NCI-H748 (cell line): ENCODE measurements around the gene CYYR1.

Experiments
- DNase-seq: peaks from one replicate; lab custom pipeline; 2025; ENCODE audit not compliant: unreplicated experiment; lab: John Stamatoyannopoulos, UW

The CYYR1 gene

GRCh38 chr21:26441149-26441548 lies 131.9 kb downstream of the CYYR1 start:
- DNase-seq: no peak

DNA sequence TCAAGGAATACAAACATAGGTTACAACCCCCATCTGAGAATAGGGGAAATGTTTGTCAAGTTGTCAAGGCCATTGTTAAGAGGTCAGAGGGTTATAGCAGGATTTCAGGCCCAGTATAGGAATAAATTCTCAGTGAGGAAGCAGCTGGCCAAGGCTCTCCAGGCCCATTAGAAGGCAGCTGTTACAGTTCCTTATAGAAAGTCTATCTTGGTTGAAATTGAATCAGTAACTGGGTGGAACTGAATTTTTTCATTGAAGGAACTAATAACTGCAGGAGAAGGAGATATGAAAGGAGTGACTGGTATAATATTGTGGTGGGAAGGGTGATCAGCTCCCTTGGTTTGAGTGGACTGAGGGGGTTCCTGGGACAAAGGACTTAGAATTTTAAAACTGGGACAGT lies 134.1 kb downstream of the CYYR1 start:
- no peak for DNase-seq

DNA sequence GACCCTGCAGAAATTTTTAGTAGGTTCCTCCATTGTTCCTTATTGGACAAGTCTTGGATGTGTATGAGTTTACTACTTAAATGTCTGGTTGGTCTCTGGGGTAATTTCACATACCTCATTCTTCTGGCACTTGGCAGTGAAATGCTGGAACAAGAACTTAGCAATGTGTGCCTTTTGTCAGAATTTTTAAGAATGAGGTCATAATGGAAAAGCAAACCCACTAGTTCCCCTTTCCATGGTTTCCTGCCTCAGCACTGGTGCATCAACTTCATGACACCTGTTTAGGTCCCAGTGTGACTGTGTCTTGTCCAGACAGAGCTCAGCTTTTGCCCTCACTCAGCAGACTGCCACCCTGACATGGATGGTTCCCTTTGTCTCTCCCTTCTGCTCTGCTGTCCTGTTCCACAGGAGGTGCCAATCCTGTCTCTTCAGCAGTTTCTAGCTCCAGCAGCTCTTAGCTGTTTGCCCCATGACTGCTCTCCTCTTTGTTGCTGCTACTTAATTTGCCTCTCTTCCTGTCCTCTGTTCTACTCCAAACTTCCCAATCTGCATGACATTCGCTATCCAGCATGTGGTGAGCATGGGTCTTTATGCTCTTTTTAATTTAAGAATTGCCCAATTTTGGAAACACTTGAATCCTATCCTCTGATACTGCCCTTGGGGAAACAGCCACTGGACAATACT lies 135.6 kb downstream of the CYYR1 start:
- no peak for DNase-seq

- no peak for DNase-seq
Observed at GRCh38 chr21:26433386-26433785, 139.7 kb downstream of the CYYR1 start.

GRCh38 chr21:26432410-26432809 lies 140.7 kb downstream of the CYYR1 start:
- no peak for DNase-seq

- DNase-seq: no peak
Observed at GRCh38 chr21:26425576-26425975, 147.5 kb downstream of the CYYR1 start.

GRCh38 chr21:26423511-26423910 lies 149.6 kb downstream of the CYYR1 start:
- no peak for DNase-seq

DNA sequence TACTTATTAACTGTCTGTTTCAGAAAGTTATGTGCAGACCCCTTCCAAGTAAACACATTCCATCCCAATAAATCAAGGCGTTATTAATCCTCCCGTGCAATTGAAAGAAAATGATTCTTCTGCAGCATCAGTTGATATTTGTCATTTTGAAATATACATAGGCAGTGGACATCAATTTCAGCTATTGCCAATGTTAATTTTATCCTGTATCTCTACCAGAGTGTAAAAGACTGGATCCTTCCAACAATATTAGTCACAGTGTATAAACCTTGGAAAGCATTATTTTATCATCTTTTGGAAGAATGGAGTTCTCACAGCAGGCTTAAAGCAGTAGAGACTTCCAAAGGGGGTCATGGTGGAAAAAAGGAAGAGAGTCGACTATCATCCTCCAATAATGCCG lies 150.4 kb downstream of the CYYR1 start:
- DNase-seq: no peak

- no peak for DNase-seq
Observed at GRCh38 chr21:26422138-26422537, 150.9 kb downstream of the CYYR1 start.

GRCh38 chr21:26421724-26422123 lies 151.4 kb downstream of the CYYR1 start:
- DNase-seq: no peak
